Fibroblast of skin of scalp (primary cell): Measurements from ENCODE around the gene RAI1.
"Not testable (repeated sequence)": the region's sequence is repeated elsewhere in the genome, so short reads cannot be mapped to it uniquely, and the experiment has no call there.

Source experiments
- DNase-seq: peaks from one replicate; pipeline ENCODE4 v3.0.0-alpha.2; 2013

Gene RAI1

DNA sequence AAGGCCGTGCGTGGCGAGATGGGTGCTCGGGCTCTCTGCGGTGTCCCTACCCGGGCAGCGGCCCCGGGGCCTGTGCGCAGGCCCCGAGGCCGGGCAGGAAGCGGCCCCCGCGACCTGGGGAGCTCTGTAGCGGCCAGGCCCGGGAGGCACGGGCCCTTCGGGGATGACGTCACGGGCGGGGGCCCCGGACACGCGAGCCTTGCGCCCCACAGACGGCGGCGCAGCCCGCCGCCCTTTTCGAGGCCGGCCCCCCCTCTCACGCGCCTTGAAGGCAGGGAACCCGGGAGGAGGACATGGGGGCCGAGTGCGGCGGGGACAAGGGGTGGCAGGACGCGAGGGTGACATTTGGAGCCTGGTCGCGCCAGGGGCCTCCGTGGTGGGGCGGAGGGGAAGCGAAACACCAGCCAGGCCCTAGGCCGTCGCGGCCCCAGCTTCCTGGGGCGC lies 1.1 kb downstream of the RAI1 start:
- DNase-seq, result peak; percentile 43

DNA sequence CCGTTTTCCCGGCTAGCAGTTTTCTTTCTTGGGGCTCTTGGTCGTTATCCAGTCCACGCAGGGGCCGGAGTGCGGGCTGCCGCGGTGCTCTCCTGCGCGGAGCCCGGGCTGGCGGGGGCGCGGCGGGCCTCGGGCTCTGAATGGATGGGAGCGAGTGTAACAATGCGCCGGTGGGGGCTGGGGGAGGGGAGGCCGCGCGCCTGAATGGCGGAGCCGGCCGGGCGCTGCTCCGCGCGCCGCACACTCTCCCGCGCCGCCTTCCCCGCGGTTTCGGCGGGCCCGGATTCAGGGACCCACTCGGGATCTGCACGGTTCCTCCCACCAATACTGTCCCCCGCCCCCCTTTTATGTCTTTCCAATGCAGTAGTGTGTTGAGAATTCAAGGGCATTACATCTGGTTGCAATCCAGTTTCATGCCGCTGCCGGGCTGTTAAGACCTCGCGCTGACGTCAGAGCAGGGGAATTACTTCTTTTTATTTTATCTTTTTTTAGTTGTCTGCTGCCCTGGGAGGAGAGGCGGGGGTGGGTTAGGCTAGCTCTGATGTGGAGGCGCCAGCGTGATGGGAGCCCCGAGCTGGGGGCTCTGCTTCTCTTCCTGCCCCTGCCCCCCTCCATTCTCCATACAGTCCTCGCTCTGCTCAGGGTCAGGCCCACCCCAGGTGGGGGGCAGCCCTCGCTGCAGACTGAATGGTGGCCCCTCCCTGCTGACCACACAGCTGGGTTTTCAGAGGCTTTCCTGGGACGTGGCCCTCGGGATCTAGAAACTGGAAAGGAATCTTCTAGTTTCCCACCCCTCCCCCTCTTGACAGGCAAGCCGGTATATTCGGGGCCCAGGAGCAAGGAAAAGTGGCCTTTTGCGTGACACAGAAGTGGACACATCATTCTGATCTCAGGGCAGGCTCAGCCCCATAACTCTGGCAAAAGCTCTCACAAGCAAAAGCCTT lies 1.8 kb downstream of the RAI1 start:
- DNase-seq, result peak; percentile 93

GRCh38 chr17:17683710-17684365 lies 2.6 kb downstream of the RAI1 start:
- no peak for DNase-seq

GRCh38 chr17:17684906-17685774 lies 3.9 kb downstream of the RAI1 start:
- DNase-seq, result peak; percentile 36

DNA sequence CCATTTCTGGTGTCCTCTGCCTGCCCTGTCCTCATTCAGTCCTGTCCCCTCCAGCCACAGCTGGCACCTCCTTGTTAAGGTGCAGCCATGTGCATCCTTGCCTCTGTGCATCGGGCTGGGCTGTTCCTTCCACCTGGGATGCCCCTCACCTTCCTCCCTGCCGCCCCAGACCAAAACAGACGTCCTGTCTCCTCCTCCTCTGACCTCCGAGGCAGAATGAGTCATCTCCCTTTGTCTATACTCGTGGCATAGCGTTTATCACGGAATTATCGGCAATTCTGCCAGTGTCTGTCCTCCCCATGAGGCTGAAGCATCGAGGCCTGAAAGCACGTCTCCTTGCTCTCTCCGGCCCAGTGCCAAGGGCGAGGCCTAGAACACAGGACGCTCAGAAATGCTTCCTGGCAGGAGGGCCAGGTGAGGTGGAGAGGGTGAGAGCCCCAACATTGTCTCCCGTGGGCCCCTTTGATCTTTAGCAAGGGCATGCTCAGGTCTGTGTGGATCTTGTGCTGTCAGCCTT lies 4.6 kb downstream of the RAI1 start:
- peak; percentile 68 for DNase-seq

DNA sequence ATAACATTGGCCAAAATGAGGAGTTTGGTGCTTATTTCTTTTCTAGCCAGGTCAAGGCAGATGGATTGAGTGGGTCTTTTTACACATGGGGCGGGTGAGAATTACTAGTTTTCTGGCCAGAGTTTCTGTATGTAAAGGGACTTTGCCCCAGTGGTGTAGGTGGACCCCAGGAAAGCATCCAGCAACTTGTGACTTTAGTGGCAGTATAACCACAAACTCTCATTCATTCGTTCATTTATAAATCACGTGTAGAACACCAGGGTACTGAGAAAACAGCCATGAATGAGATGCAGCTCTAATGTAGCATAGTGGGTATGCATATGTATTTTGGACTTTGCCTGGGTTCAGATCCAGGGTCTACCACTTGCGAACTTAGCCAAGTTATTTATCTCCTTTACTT lies 8.1 kb downstream of the RAI1 start:
- DNase-seq, result no peak

DNA sequence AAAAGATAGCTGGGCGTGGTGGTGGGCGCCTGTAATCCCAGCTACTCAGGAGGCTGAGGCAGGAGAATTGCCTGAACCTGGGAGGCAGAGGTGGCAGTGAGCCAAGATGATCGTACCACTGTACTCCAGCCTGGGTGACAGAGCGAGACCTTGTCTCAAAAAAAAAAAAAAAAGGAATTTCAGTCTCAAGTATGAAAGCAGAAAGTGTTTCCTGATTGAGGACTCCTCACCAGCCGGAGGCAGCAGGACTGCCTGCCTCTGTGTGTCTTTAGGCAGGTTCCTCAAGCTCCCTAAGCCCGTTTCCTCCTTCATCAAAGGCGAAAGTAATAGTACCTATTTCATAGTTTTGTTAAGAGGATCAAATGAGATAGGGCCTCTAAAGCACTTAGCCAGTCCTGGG lies 9.0 kb downstream of the RAI1 start:
- not testable (repeated sequence) for DNase-seq

- peak; percentile 32 for DNase-seq
These were observed 10.4 kb downstream of the RAI1 start for GRCh38 chr17:17691468-17692263.

- DNase-seq, result no peak
These were observed 11.3 kb downstream of the RAI1 start for GRCh38 chr17:17692353-17693252.

- no peak for DNase-seq
These were observed 12.3 kb downstream of the RAI1 start for GRCh38 chr17:17693253-17694168.

DNA sequence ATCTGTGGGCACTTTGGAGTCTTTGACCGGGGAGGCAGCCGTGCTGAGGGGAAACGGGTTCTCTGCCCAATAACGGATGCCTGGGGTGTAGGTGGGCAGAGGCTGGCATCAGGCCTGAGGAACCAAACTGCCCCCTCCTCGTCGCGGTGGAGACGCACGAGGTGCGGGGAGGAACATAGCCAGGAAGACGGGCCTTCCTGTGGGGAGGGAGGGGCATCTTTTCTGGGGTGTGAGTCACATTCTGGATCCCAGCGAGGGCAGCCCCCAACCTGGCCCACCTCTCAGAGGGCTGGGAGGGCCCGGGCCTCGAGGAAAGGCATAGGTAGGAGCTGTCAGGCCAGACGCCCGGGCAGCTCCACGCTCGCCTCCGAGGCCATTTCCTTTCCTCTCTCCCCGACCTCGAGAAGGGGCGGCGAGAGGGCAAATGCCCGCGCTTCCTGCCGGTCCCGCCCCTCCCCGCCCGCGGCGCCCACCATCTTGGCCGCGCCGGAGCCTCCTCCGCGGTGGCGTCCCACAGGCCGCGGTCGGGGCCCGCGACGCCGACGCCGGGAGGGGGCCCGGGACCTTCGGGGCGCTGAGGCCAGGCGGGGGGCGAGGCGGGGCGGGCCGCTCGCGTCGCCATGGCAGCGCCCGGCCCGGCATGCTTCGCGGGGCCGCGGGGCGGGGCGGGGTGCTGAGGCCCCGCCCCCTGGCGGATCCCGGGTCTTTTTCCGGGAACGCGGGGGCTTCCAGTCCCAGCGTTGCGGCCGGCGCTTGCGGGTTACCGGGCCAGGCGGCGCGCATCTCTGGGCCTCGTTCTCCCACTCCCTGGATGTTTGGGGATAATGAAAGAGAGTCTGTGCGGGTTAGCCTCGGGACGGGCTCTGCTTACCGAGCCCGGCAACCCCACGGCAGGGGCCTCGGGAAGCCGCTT lies 13.2 kb downstream of the RAI1 start:
- DNase-seq, result peak; percentile 64

DNA sequence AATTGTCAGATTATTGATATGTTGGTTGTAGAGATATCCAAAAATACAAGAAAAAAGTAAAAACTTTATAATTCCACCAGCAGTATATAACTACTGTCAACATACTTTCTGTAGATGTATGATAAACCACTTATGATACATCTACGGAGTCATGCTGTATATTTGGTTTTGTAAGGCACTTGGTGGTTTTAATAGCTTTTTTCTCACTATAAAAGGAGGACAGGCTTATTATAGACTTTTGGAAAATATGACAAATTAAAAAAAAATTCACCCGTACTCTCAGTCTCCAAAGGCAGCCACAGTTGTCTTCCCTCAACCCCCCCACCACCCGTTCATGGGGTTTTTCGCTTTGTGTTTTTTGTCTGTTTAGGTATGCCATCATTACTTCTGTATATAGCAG lies 14.8 kb downstream of the RAI1 start:
- DNase-seq, result peak; percentile 55

GRCh38 chr17:17696882-17697633 lies 15.8 kb downstream of the RAI1 start:
- no peak for DNase-seq

GRCh38 chr17:17698371-17698770 lies 17.1 kb downstream of the RAI1 start:
- DNase-seq, result no peak

DNA sequence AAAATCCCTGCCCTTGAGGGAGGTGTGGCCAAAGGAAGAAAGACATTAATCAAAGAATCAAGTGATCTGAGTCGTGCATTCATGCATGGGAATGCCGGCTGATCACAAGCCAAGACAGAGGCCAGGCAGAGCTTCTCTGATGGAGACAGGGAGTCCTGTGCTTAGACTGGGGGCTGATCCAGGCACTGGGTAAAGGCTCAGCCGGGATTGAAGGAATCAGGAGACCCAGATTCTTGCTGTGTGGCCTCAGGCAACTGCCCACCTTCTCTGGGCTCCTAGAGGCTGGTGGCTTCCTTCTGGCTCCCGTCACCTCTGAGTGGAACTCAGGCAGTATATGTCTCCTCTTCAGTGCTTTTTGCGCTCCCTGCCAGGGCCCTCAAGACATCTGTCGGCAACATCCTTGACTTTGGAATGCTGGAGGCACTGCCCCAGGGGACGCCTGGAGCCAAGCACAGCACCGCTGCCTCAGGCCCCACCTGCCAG lies 17.7 kb downstream of the RAI1 start:
- peak; percentile 59 for DNase-seq

GRCh38 chr17:17699491-17699890 lies 18.2 kb downstream of the RAI1 start:
- peak; percentile 36 for DNase-seq

- no peak for DNase-seq
These were observed 19.2 kb downstream of the RAI1 start for GRCh38 chr17:17700251-17700969.
